ENCODE results near the gene TTC31.
"Not testable (repeated sequence)": the region's sequence is repeated elsewhere in the genome, so short reads cannot be mapped to it uniquely, and the experiment has no call there.

Gene TTC31

GRCh38 chr2:74458132-74458937 lies 24.5 kb upstream of the TTC31 start, which contains the start of gene WBP1:
WBP1 (plus strand) TSS chr2:74458438; CDS start chr2:74458603, 165 bp downstream.
- peak within 1 kb of the TSS; percentile 89 for H3K4me3 ChIP-seq (ENCODE audit: low read depth, low read length)
- in situ Hi-C loops (cut with HindIII; ENCODE audit: low sequenced_read_pairs) = no loop called here
- no peak for TF ChIP-seq CTCF (IDR thresholded peaks at IDR 0.05; ENCODE audit: low read depth, low read length)
- DNase-seq (ENCODE audit: low read depth, low spot score) = peak; percentile 100

GRCh38 chr2:74458938-74459363 lies 23.9 kb upstream of the TTC31 start:
- in situ Hi-C loops (cut with HindIII; ENCODE audit: low sequenced_read_pairs) = no loop called here
- no peak for TF ChIP-seq CTCF (IDR thresholded peaks at IDR 0.05; ENCODE audit: low read depth, low read length)
- DNase-seq (ENCODE audit: low read depth, low spot score) = no peak
- H3K4me3 ChIP-seq (ENCODE audit: low read depth, low read length) = peak overlapping the region; percentile 89

GRCh38 chr2:74459503-74460118 lies 23.3 kb upstream of the TTC31 start:
- peak overlapping the region; percentile 89 for H3K4me3 ChIP-seq (ENCODE audit: low read depth, low read length)
- in situ Hi-C loops (cut with HindIII; ENCODE audit: low sequenced_read_pairs); DNase-seq (ENCODE audit: low read depth, low spot score): not testable (repeated sequence)

- in situ Hi-C loops (cut with HindIII; ENCODE audit: low sequenced_read_pairs); DNase-seq (ENCODE audit: low read depth, low spot score); H3K4me3 ChIP-seq (ENCODE audit: low read depth, low read length): not testable (repeated sequence)
Observed at GRCh38 chr2:74460187-74460586, 22.7 kb upstream of the TTC31 start.

GRCh38 chr2:74461187-74462053 lies 21.5 kb upstream of the TTC31 start:
- no peak for DNase-seq (ENCODE audit: low read depth, low spot score)
- H3K4me3 ChIP-seq (ENCODE audit: low read depth, low read length) = no peak overlapping the region
- in situ Hi-C loops (cut with HindIII; ENCODE audit: low sequenced_read_pairs) = no loop called here
- no peak for TF ChIP-seq CTCF (IDR thresholded peaks at IDR 0.05; ENCODE audit: low read depth, low read length)

GRCh38 chr2:74462054-74462785 lies 20.7 kb upstream of the TTC31 start:
- no peak for DNase-seq (ENCODE audit: low read depth, low spot score)
- no peak overlapping the region for H3K4me3 ChIP-seq (ENCODE audit: low read depth, low read length)
- TF ChIP-seq CTCF (IDR thresholded peaks at IDR 0.05; ENCODE audit: low read depth, low read length) = no peak
- in situ Hi-C loops (cut with HindIII; ENCODE audit: low sequenced_read_pairs) = no loop called here

- no peak for TF ChIP-seq CTCF (IDR thresholded peaks at IDR 0.05; ENCODE audit: low read depth, low read length)
- in situ Hi-C loops (cut with HindIII; ENCODE audit: low sequenced_read_pairs) = no loop called here
- no peak overlapping the region for H3K4me3 ChIP-seq (ENCODE audit: low read depth, low read length)
- no peak for DNase-seq (ENCODE audit: low read depth, low spot score)
Observed at GRCh38 chr2:74462786-74463105, 20.1 kb upstream of the TTC31 start.
